CD8-positive, alpha-beta memory T cell (primary cell): ENCODE data around the gene IGFBP7. TPM values are rescaled to one million over a fixed set of nuclear protein-coding genes. Genes with fewer than 3 reads are reported as not detected.

ENCODE experiments used
- CTCF ChIA-PET: fragments of 350-600 bp; sonication (Branson Sonifier 250); formaldehyde crosslinking; loops from one replicate; lab custom pipeline; 2021; ENCODE audit warnings: antibody characterized with exemption; lab: Charles Lee
- POLR2A ChIA-PET: fragments of 350-600 bp; sonication (Branson Sonifier 250); formaldehyde crosslinking; loops from one replicate; lab custom pipeline; 2021; ENCODE audit warnings: antibody characterized with exemption; lab: Charles Lee
- DNase-seq, 5 donors: peaks; one replicate each; pipeline versions ENCODE4 v3.0.0 to v3.0.0-alpha.2; 2020 to 2022; ENCODE audit warnings: mixed read lengths in 1 of 5
- H3K27ac ChIP-seq: one replicate; pipeline ENCODE4 v1.7.0; 2013; ENCODE audit warnings: low read depth, mild to moderate bottlenecking, low read length, moderate library complexity
- H3K27me3 ChIP-seq: 2 replicates; pipeline ENCODE4 v1.7.0; 2013; ENCODE audit warnings: low read length, mild to moderate bottlenecking; ENCODE audit not compliant: insufficient read depth, poor library complexity, severe bottlenecking
- H3K36me3 ChIP-seq: 2 replicates; pipeline ENCODE4 v1.7.0; 2013; ENCODE audit warnings: mild to moderate bottlenecking, low read length, moderate library complexity; ENCODE audit not compliant: insufficient read depth
- H3K4me1 ChIP-seq: 2 replicates; pipeline ENCODE4 v1.7.0; 2013; ENCODE audit warnings: mild to moderate bottlenecking, low read length, moderate library complexity; ENCODE audit not compliant: insufficient read depth
- H3K4me3 ChIP-seq: 2 replicates; pipeline ENCODE4 v1.7.0; 2013; ENCODE audit warnings: mild to moderate bottlenecking, low read length
- H3K9me3 ChIP-seq: 2 replicates; pipeline ENCODE4 v1.7.0; 2013; ENCODE audit warnings: mild to moderate bottlenecking, low read length
- H3K27ac Mint-ChIP-seq, 8 donors: one replicate each; pipeline ENCODE4 v1.8.0; 2020 to 2021; ENCODE audit warnings: mixed read lengths in 8 of 8, mild to moderate bottlenecking in 6 of 8, inconsistent platforms in 3 of 8, moderate library complexity in 3 of 8
- H3K27me3 Mint-ChIP-seq, 2 donors: one replicate each; pipeline ENCODE4 v1.8.0; 2020 to 2021; ENCODE audit warnings: mixed read lengths in 2 of 2, mild to moderate bottlenecking in 1 of 2, moderate library complexity in 1 of 2
- H3K36me3 Mint-ChIP-seq, 3 donors: one replicate each; pipeline ENCODE4 v1.8.0; 2020 to 2021; ENCODE audit warnings: mixed read lengths in 3 of 3, inconsistent platforms in 1 of 3, mild to moderate bottlenecking in 1 of 3
- H3K4me1 Mint-ChIP-seq, 3 donors: one replicate each; pipeline ENCODE4 v1.8.0; 2020 to 2021; ENCODE audit warnings: mixed read lengths in 3 of 3, inconsistent platforms in 1 of 3, mild to moderate bottlenecking in 1 of 3
- H3K4me3 Mint-ChIP-seq, 7 donors: one replicate each; pipeline ENCODE4 v1.8.0; 2020 to 2021; ENCODE audit warnings: mixed read lengths in 7 of 7, mild to moderate bottlenecking in 6 of 7, moderate library complexity in 4 of 7, inconsistent platforms in 2 of 7
- H3K9me3 Mint-ChIP-seq, 5 donors: one replicate each; pipeline ENCODE4 v1.8.0; 2020 to 2022; ENCODE audit warnings: mixed read lengths in 5 of 5, mild to moderate bottlenecking in 3 of 5, moderate library complexity in 2 of 5, inconsistent platforms in 1 of 5
- polyA plus RNA-seq: library from polyadenylated mRNA; unstranded; fragments of 300-500 nt; fragmentation: Illumina TruSeq; gene quantifications from one replicate; pipeline ENCODE4 v1.2.3, GENCODE V29; 2021
- total RNA-seq, 2 experiments: library from RNA; stranded (reverse); gene quantifications; one replicate each; pipeline ENCODE4 v1.2.3, GENCODE V29; 2021

IGFBP7 gene
- total and polyA plus RNA-seq, 3 experiments from 2014 or later: not detected

GRCh38 chr4:57071326-57071725 lies 38.9 kb downstream of the IGFBP7 start:
- Histone ChIP-seq H3K27me3 (no peaks in the 10 kb centered on the region), H3K36me3 (no peaks in the 10 kb centered on the region), H3K4me1 (no peaks in the 10 kb centered on the region), H3K27ac (no peak overlapping the region), H3K4me3 (no peak overlapping the region), H3K9me3 (no peaks in the 10 kb centered on the region)
- ChIA-PET CTCF (no interaction called here), POLR2A (no interaction called here)
- H3K27me3 Mint-ChIP-seq: peaks cover 5 to 23% of the 10 kb centered on the region in 2 donors
- H3K36me3 Mint-ChIP-seq: no peaks in the 10 kb centered on the region
- H3K9me3 Mint-ChIP-seq: no peaks in the 10 kb centered on the region
- H3K27ac Mint-ChIP-seq: no peak overlapping the region
- no peak overlapping the region for H3K4me3 Mint-ChIP-seq
- no peaks in the 10 kb centered on the region for H3K4me1 Mint-ChIP-seq
- no peak for DNase-seq

GRCh38 chr4:57070461-57070860 lies 39.7 kb downstream of the IGFBP7 start:
- H3K27ac ChIP-seq: no peak overlapping the region
- ChIA-PET POLR2A (no interaction called here), CTCF (no interaction called here)
- Mint-ChIP-seq H3K9me3 (no peaks in the 10 kb centered on the region), H3K27ac (no peak overlapping the region), H3K4me3 (no peak overlapping the region), H3K4me1 (no peaks in the 10 kb centered on the region), H3K27me3 (peaks cover 5 to 16% of the 10 kb centered on the region in 2 donors), H3K36me3 (no peaks in the 10 kb centered on the region)
- no peak overlapping the region for H3K4me3 ChIP-seq
- no peak for DNase-seq
- no peaks in the 10 kb centered on the region for H3K4me1 ChIP-seq
- H3K9me3 ChIP-seq: no peaks in the 10 kb centered on the region
- no peaks in the 10 kb centered on the region for H3K36me3 ChIP-seq
- no peaks in the 10 kb centered on the region for H3K27me3 ChIP-seq

DNA sequence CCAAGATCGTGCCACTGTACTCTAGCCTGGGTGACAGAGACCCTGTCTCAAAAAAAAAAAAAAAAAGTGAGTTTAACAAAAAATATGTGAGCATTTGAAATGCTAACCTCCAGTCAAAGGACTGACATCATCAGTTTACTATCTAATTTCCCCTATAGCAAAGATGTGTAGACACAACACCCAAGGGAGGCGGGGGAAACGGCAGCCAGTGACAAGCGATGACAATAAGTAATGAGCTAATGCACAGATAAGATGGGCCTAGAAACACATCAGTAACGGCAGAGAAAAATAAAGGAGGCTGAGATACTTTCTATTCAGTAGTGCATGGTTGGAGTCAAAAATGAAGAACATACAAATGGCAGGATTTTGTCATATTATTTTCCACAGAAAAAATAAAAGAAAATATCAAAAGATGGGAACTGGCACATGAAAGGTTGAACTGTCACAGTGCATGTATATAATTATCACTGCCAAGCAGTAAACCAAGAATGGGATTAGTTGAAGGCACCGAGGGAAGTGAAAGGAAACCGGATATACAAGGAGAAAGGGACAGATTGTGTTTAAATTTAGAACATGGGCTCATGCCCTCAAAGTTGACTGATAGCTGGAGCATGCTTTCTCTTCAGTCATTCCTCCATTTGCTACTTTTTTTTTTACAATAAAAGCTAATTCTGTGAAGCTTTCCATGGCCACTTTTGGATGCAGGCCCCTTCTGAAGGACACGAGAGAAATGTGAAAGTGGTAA lies 41.8 kb downstream of the IGFBP7 start:
- H3K36me3 Mint-ChIP-seq: no peaks in the 10 kb centered on the region
- ChIA-PET POLR2A (no interaction called here), CTCF (no interaction called here)
- H3K9me3 Mint-ChIP-seq: no peaks in the 10 kb centered on the region
- no peak overlapping the region for H3K4me3 Mint-ChIP-seq
- no peak overlapping the region for H3K27ac Mint-ChIP-seq
- Histone ChIP-seq H3K36me3 (no peaks in the 10 kb centered on the region), H3K27me3 (no peaks in the 10 kb centered on the region), H3K4me3 (no peak overlapping the region), H3K9me3 (no peaks in the 10 kb centered on the region), H3K27ac (no peak overlapping the region), H3K4me1 (no peaks in the 10 kb centered on the region)
- DNase-seq: no peak
- H3K4me1 Mint-ChIP-seq: no peaks in the 10 kb centered on the region
- peaks cover 9 to 13% of the 10 kb centered on the region in 2 donors for H3K27me3 Mint-ChIP-seq

DNA sequence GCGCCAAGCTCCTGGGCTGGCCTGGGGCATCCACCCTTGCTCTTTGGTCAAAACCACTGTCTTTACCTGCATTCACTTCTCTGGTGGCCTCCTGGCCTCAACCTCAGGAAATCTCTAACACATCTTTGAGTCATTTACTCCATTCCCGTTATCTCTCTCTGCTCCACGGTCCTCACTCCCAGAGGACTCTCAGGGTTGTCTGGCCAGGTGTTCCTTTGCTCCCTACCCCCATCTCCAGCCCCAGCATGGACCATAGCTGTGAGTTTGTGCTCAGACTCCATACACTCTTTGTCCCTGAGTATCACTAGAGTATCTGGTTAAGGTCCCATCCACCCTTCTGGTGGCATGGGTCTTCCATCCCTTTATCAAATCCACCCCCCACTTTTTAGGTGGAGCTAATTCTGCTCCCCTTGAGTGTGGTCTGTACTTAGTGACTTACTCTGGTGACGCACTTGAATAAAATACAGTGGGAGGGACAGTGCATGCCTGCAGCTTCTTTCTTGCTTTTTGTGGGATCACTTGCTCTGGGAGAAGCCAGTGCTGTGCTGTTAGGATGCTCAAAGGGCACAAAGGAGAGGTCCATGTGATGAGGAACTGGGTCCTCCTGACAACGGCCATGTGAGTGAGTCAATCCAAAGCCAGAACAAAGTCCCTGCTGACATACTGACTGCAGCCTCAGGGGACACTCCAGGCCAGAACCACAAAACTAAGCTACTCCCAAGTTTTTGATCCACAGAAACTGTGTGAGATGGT lies 44.3 kb downstream of the IGFBP7 start:
- Mint-ChIP-seq H3K27ac (peak overlapping the region in 1 of 8 donors; percentile 30), H3K4me3 (no peak overlapping the region), H3K9me3 (no peaks in the 10 kb centered on the region), H3K27me3 (peaks cover 11 to 17% of the 10 kb centered on the region in 2 donors), H3K36me3 (no peaks in the 10 kb centered on the region), H3K4me1 (no peaks in the 10 kb centered on the region)
- no peaks in the 10 kb centered on the region for H3K4me1 ChIP-seq
- H3K9me3 ChIP-seq: no peaks in the 10 kb centered on the region
- CTCF ChIA-PET: no interaction called here
- H3K36me3 ChIP-seq: no peaks in the 10 kb centered on the region
- H3K4me3 ChIP-seq: no peak overlapping the region
- no peak for DNase-seq
- H3K27me3 ChIP-seq: no peaks in the 10 kb centered on the region
- H3K27ac ChIP-seq: no peak overlapping the region
- POLR2A ChIA-PET: no interaction called here

GRCh38 chr4:57064811-57065711 lies 45.1 kb downstream of the IGFBP7 start:
- H3K27me3 Mint-ChIP-seq: peaks cover 11 to 17% of the 10 kb centered on the region in 2 donors
- H3K36me3 Mint-ChIP-seq: no peaks in the 10 kb centered on the region
- CTCF ChIA-PET: no interaction called here
- Histone ChIP-seq H3K27ac (no peak overlapping the region), H3K27me3 (no peaks in the 10 kb centered on the region), H3K4me1 (no peaks in the 10 kb centered on the region), H3K36me3 (no peaks in the 10 kb centered on the region), H3K4me3 (no peak overlapping the region), H3K9me3 (no peaks in the 10 kb centered on the region)
- no peaks in the 10 kb centered on the region for H3K9me3 Mint-ChIP-seq
- H3K4me3 Mint-ChIP-seq: no peak overlapping the region
- DNase-seq: no peak
- POLR2A ChIA-PET: no interaction called here
- no peak overlapping the region for H3K27ac Mint-ChIP-seq
- H3K4me1 Mint-ChIP-seq: no peaks in the 10 kb centered on the region

DNA sequence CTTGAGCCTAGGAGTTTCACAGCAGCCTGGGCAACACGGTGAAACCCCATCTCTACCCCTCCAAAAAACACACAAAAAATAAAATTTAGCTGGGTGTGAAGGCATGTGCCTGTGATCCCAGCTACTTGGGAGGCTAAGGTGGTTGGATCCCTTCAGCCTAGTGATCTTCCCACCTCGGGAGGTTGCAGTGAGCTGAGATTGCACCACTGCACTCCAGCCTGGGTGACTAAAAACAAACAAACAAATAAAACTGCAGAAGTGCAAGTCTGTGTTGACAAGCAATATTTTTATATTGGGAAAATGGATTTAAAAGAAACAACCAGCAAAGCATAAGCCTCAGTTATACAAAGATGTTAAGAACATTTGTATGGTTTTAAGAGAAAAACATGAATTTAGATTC lies 46.1 kb downstream of the IGFBP7 start:
- POLR2A ChIA-PET: no interaction called here
- no peak for DNase-seq
- no peak overlapping the region for H3K4me3 Mint-ChIP-seq

GRCh38 chr4:57063518-57063917 lies 46.7 kb downstream of the IGFBP7 start:
- Histone ChIP-seq H3K27me3 (no peaks in the 10 kb centered on the region), H3K36me3 (no peaks in the 10 kb centered on the region), H3K27ac (no peak overlapping the region), H3K4me1 (no peaks in the 10 kb centered on the region), H3K9me3 (no peaks in the 10 kb centered on the region), H3K4me3 (no peak overlapping the region)
- H3K27me3 Mint-ChIP-seq: peaks cover 15 to 28% of the 10 kb centered on the region in 2 donors
- no peaks in the 10 kb centered on the region for H3K4me1 Mint-ChIP-seq
- ChIA-PET CTCF (no interaction called here), POLR2A (no interaction called here)
- DNase-seq: no peak
- peaks cover 0 to under 1% (median 0%) of the 10 kb centered on the region in 5 donors for H3K9me3 Mint-ChIP-seq
- H3K27ac Mint-ChIP-seq: no peak overlapping the region
- H3K4me3 Mint-ChIP-seq: no peak overlapping the region
- H3K36me3 Mint-ChIP-seq: no peaks in the 10 kb centered on the region

More for the DNA sequence above, 46.1 kb downstream of the IGFBP7 start:
- CTCF ChIA-PET: no interaction called here
- Histone ChIP-seq H3K4me1 (no peaks in the 10 kb centered on the region), H3K4me3 (no peak overlapping the region), H3K27me3 (no peaks in the 10 kb centered on the region), H3K9me3 (no peaks in the 10 kb centered on the region), H3K27ac (no peak overlapping the region), H3K36me3 (no peaks in the 10 kb centered on the region)
- no peaks in the 10 kb centered on the region for H3K9me3 Mint-ChIP-seq
- H3K27ac Mint-ChIP-seq: no peak overlapping the region
- no peaks in the 10 kb centered on the region for H3K36me3 Mint-ChIP-seq
- H3K4me1 Mint-ChIP-seq: no peaks in the 10 kb centered on the region
- H3K27me3 Mint-ChIP-seq: peaks cover 11 to 22% of the 10 kb centered on the region in 2 donors
